Measurements from ENCODE around the gene DPH7. TPM values are rescaled to one million over a fixed set of nuclear protein-coding genes. Genes with fewer than 3 reads are reported as not detected.

Gene DPH7
- total RNA-seq, 2 donors from 2014 or later = 34.3 to 62.4 TPM

- intact Hi-C loops (cut with DNase I) = no loop called here
- no peak for DNase-seq (ENCODE audit: low spot score)
- no peak overlapping the region for H3K27ac ChIP-seq
- TF ChIP-seq POLR2A (IDR thresholded peaks at IDR 0.05) (no peak), CTCF (IDR thresholded peaks at IDR 0.05) (no peak), POLR2AphosphoS5 (IDR thresholded peaks at IDR 0.05) (no peak)
- no peaks in the 10 kb centered on the region for H3K9me3 ChIP-seq
- no peak overlapping the region for H3K4me3 ChIP-seq
- H3K27me3 ChIP-seq (replicated peaks; ENCODE audit: insufficient read depth) = no peaks in the 10 kb centered on the region
- peaks cover 21% of the 10 kb centered on the region for H3K4me1 ChIP-seq (replicated peaks)
- 73% methylated on average over 7 of the region's 7 CpGs for WGBS
- no peaks in the 10 kb centered on the region for H3K36me3 ChIP-seq
Observed at GRCh38 chr9:137620581-137620980, 41.9 kb upstream of the DPH7 start.

GRCh38 chr9:137620048-137620405 lies 41.3 kb upstream of the DPH7 start:
- DNase-seq (ENCODE audit: low spot score) = no peak
- WGBS = 48% methylated on average over 4 of the region's 4 CpGs
- H3K27me3 ChIP-seq (replicated peaks; ENCODE audit: insufficient read depth) = no peaks in the 10 kb centered on the region
- intact Hi-C loops (cut with DNase I) = no loop called here
- H3K4me3 ChIP-seq = peak overlapping the region; percentile 61 to 76
- TF ChIP-seq POLR2A (IDR thresholded peaks at IDR 0.05) (no peak), CTCF (IDR thresholded peaks at IDR 0.05) (no peak)
- peaks cover 21% of the 10 kb centered on the region for H3K4me1 ChIP-seq (replicated peaks)
- no peaks in the 10 kb centered on the region for H3K9me3 ChIP-seq
- H3K27ac ChIP-seq = peak overlapping the region in 1 of 2 donors; percentile 85
- no peaks in the 10 kb centered on the region for H3K36me3 ChIP-seq

- intact Hi-C loops (cut with DNase I) = no loop called here
Observed at GRCh38 chr9:137619240-137620047, 40.7 kb upstream of the DPH7 start.

GRCh38 chr9:137618105-137619067 lies 39.7 kb upstream of the DPH7 start, which contains the start of gene EHMT1:
Gene EHMT1 (plus strand): TSS chr9:137619005. CDS start chr9:137619029, 24 bp downstream.
- peak; percentile 77 for DNase-seq (ENCODE audit: low spot score)
- Histone ChIP-seq H3K4me1 (replicated peaks) (peaks cover 24% of the 10 kb centered on the region), H3K9me3 (no peaks in the 10 kb centered on the region), H3K4me3 (peak within 1 kb of the TSS; percentile 76 to 87), H3K27me3 (replicated peaks; ENCODE audit: insufficient read depth) (no peaks in the 10 kb centered on the region), H3K36me3 (peaks cover 0 to 6% of the 10 kb centered on the region in 2 donors), H3K27ac (peak within 1 kb of the TSS; percentile 84 to 85)
- under 1% methylated on average over 52 of the region's 94 CpGs for WGBS
- intact Hi-C loops (cut with DNase I) = no loop called here
- TF ChIP-seq POLR2A (IDR thresholded peaks at IDR 0.05) (peak; percentile 57), POLR2AphosphoS5 (IDR thresholded peaks at IDR 0.05) (peak; percentile 26), CTCF (IDR thresholded peaks at IDR 0.05) (peak in 1 of 4 experiments; percentile 23)

More at GRCh38 chr9:137619240-137620047, 40.7 kb upstream of the DPH7 start:
- no peaks in the 10 kb centered on the region for H3K27me3 ChIP-seq (replicated peaks; ENCODE audit: insufficient read depth)
- no peak for DNase-seq (ENCODE audit: low spot score)
- no peaks in the 10 kb centered on the region for H3K9me3 ChIP-seq
- H3K4me3 ChIP-seq = peak overlapping the region; percentile 61 to 76
- no peak for TF ChIP-seq POLR2AphosphoS5 (IDR thresholded peaks at IDR 0.05)
- peak; percentile 13 for TF ChIP-seq POLR2A (IDR thresholded peaks at IDR 0.05)
- no peaks in the 10 kb centered on the region for H3K36me3 ChIP-seq
- H3K4me1 ChIP-seq (replicated peaks) = peaks cover 21% of the 10 kb centered on the region
- 1% methylated on average over 44 of the region's 58 CpGs for WGBS
- peak overlapping the region; percentile 84 to 85 for H3K27ac ChIP-seq

GRCh38 chr9:137615387-137615871 lies 36.7 kb upstream of the DPH7 start:
- TF ChIP-seq POLR2A (IDR thresholded peaks at IDR 0.05) (no peak), CTCF (IDR thresholded peaks at IDR 0.05) (no peak), POLR2AphosphoS5 (IDR thresholded peaks at IDR 0.05) (no peak)
- intact Hi-C loops (cut with DNase I) = no loop called here
- H3K36me3 ChIP-seq = peaks cover 0 to 6% of the 10 kb centered on the region in 2 donors
- no peaks in the 10 kb centered on the region for H3K27me3 ChIP-seq (replicated peaks; ENCODE audit: insufficient read depth)
- WGBS = 86% methylated on average over 15 of the region's 19 CpGs
- H3K9me3 ChIP-seq = no peaks in the 10 kb centered on the region
- no peak overlapping the region for H3K4me3 ChIP-seq
- peak overlapping the region; percentile 20 to 88 for H3K27ac ChIP-seq
- H3K4me1 ChIP-seq (replicated peaks) = peaks cover 41% of the 10 kb centered on the region
- DNase-seq (ENCODE audit: low spot score) = no peak
